NCI-H1694 (cell line): ENCODE data around the gene ARIH2.

Experiments used
- DNase-seq: peaks from one replicate; lab custom pipeline; 2025; lab: John Stamatoyannopoulos, UW

Gene ARIH2

GRCh38 chr3:49020330-49021212 is 101.9 kb downstream of the ARIH2 start:
- no peak for DNase-seq

DNA sequence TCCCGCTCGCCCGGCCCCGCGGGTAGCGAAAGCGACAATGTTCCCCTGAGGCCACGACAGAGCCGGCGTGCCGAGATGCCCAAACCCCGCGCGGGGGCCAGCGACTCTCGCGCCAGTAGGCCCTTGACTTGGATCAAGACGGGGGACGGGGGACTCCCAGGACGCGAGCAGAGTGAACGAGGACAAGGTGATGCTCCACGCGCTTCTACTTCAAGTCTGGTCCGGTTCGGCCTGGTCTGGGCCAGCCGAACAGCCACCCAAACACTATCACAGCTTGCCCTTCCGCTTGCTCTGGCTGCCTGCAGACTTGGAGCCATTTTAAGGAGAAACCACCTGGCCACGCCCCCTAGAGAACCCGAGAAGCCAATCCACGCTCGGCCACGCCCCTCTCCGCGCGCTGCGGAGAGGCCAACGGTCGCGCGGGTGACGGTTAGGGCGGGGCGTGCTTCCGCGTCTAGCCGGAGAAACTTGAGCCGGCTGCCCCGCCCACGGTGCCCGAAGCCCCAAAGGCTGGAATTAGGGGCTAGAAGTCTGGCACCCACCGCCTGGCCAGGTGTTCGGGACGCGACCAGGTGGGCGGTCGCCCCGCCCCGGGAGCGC is 102.7 kb downstream of the ARIH2 start:
- DNase-seq, result peak; percentile 64

DNA sequence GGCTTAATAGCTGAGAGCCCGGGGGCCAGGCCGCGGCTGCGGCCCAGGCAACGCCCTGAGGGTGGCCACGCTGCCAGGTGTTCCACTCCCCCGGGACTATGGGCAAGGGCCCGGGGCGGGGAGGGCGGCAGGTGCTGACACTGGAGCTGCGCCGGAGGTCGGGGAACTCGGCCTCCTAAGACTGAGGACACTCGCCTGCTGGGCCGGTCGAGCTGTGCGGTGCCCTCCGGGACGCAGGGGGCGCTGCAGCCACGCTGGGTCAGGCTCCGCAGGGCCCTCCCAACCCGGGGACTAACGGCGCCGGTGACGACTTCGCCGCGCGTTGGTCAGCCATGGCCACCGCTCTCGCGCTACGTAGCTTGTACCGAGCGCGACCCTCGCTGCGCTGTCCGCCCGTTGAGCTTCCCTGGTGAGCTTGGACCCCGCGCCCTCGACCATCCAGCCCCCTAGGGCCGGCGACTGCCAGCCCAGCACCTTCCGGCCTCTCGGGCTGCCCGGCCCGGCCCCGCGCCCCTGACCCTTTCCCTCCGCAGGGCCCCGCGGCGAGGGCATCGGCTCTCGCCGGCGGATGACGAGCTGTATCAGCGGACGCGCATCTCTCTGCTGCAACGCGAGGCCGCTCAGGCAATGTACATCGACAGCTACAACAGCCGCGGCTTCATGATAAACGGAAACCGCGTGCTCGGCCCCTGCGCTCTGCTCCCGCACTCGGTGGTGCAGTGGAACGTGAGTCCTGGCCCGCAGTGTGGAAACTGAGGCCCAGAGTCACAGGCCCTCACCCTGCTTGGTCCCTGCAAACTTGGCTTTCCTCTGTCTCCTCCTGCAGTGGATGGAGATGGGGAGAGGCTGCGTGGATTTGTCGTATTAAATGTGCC is 103.4 kb downstream of the ARIH2 start, which contains the start of gene NDUFAF3:
NDUFAF3 (plus strand) TSS at position 309 of the 875 bp plus-strand sequence; CDS start at position 333, 24 bp downstream.
- peak; percentile 36 for DNase-seq

DNA sequence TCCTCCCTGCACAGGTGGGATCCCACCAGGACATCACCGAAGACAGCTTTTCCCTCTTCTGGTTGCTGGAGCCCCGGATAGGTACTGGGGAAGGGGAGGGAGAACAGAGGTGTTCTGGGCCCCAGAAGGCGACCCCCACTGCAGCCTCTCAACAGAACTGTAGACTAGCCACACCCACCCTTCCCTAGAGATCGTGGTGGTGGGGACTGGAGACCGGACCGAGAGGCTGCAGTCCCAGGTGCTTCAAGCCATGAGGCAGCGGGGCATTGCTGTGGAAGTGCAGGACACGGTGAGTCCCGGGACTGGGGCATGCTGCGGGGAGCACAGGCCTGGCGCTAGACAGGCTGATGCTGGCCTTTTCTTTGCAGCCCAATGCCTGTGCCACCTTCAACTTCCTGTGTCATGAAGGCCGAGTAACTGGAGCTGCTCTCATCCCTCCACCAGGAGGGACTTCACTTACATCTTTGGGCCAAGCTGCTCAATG is 104.1 kb downstream of the ARIH2 start:
- DNase-seq, result no peak

GRCh38 chr3:49023775-49024174 is 105.1 kb downstream of the ARIH2 start:
- no peak for DNase-seq

DNA sequence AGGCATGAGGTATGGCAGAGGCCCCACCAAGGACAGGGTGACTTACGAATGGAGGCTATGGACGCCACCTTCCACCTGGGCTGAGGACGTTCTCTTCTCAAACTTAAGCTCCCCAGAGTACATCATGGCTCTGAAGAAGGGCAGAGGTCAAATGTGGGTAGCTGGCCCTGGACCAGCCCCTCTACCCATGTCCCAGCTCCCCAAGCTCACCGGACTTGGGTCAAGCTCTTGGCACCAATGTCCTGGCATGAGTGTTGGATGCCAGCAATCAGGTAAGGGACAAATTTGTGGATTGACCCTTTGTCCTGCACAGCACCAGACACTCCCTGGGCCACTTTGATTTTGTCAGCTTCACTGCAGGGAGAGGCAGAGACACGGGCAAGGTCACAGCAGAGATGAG is 105.8 kb downstream of the ARIH2 start:
- DNase-seq, result no peak

DNA sequence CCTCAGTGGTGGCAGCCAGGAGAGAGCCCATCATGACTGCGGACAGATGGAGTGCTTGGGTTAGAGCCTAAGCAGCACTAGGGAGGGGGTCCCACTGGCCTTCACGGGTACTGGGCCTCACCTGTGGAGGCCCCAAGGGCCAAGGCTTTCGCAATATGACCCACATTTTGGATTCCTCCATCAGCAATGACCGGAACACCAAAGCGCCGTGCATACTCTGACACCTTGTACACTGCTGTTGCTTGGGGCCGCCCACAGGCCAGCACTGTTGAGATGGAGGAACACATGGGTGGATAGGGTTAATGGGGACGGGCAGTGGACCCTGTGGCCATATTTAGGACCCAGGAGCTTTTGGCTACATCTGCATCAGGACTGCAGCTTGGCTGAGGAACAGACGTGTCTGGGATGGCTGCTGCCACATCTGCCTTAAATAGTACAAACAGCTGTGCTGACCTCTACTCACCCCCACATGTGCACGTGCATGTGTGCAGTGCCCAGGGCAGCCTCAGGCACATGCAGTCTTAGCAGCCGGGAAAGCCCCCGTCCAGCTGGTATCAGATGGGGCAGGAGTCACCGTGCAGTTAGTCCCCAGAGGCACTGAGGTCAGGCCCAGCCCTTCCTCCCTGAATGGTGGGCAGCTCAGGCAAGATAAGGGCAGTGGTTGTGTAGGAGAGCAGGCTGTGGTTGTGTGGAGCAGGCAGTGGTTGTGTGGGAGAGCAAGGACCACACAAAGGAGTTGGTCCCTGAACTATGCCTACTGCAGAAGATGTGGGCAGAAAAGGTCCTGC is 106.6 kb downstream of the ARIH2 start:
- DNase-seq, result no peak

GRCh38 chr3:49025793-49026520 is 107.3 kb downstream of the ARIH2 start:
- DNase-seq, result no peak

- DNase-seq, result no peak
Observed at GRCh38 chr3:49026536-49026935, 107.9 kb downstream of the ARIH2 start.

- DNase-seq, result no peak
Observed at GRCh38 chr3:49027634-49028033, 109.0 kb downstream of the ARIH2 start.

DNA sequence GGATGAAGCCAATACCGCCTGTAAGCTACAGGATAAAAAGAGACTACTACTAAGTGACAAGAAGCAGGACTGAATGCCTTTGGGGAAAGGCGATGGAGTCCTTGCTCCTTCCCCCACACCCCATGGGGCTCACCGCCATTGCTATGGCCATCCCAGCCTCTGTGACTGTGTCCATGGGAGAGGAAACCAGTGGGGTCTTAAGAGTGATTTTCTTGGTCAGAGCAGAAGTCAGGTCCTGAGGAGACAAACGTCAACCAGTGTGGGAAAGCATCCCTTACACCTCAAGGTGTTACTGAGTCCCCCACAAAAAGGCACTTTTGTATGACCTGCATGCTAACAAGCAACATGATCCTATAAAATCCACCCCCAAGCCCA is 109.6 kb downstream of the ARIH2 start:
- DNase-seq, result no peak

- peak; percentile 64 for DNase-seq
Observed at GRCh38 chr3:49028673-49029562, 110.3 kb downstream of the ARIH2 start, which contains the start of gene IMPDH2. Gene IMPDH2, minus strand, starts transcription at chr3:49029398. Its CDS starts 48 bp downstream, at chr3:49029350.

DNA sequence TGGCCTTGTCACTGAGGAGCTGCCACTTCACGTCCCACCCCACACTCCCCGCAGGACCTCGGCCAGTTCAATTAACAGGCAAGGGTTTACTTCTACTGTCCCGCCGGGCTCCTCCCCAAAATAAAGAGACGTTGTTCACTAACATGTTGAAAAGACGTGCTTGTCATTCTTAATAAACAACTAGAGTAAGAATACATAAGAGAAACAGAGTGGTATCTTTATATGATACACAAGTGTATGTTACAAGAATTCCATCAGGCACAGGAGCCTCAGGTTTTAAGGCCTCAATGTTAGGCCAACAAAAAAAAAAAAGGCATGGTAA is 110.9 kb downstream of the ARIH2 start:
- no peak for DNase-seq

DNA sequence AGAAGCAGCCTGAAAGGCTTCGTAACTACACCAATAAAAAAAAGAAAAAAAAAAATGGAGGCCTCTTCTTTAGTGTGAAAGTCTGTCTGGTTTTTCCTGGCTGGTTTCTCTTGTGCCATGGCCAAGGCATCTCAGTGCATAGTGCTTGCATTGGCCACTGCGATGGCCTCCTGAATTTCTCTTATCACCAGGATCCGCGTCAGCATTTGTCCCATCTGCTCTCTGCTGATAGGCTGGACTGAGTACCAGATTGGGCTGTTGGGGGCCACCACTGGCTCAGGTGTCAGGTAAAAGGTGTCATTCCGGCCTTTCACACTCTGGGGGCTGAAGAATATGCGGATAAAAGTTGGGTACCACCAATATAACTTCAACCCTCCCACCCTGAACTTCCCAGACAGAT is 111.7 kb downstream of the ARIH2 start:
- DNase-seq, result no peak

GRCh38 chr3:49032646-49033304 is 114.1 kb downstream of the ARIH2 start:
- DNase-seq, result no peak

DNA sequence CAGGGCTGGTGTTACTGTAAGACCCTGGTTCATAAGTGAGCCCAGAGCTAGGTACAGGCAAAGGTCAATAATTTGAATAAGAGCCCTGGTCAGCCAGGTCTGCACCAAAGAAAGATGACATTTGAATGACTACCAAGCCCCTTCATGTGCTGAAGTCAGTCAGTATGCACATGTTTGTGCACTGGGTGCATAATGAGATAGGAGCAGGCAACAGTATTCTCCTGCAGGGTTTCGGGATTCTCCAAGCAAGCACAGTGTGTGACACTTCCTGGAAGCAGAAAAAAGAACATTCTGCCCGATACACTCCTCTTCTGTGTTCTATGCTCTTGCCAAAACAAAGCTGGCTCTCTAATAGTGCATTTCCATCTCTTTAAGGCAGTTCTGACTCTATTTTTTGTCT is 116.0 kb downstream of the ARIH2 start:
- no peak for DNase-seq

GRCh38 chr3:49035281-49035680 is 116.6 kb downstream of the ARIH2 start:
- DNase-seq, result no peak
